BLaER1 (cell line): ENCODE results near the gene PLK2.

Source experiments
- H3K27ac ChIP-seq: shearing (Covaris generic); formaldehyde crosslinking; 2 replicates; pipeline ENCODE4 v1.8.1; 2022
- H3K27me3 ChIP-seq: shearing (Covaris generic); formaldehyde crosslinking; 2 replicates; pipeline ENCODE4 v1.8.1; 2022
- H3K36me3 ChIP-seq: shearing (Covaris generic); formaldehyde crosslinking; 2 replicates; pipeline ENCODE4 v1.8.1; 2022
- H3K4me1 ChIP-seq: shearing (Covaris generic); formaldehyde crosslinking; 2 replicates; pipeline ENCODE4 v1.8.1; 2022
- H3K4me2 ChIP-seq: shearing (Covaris generic); formaldehyde crosslinking; 2 replicates; pipeline ENCODE4 v1.8.1; 2022
- H3K4me3 ChIP-seq: shearing (Covaris generic); formaldehyde crosslinking; 2 replicates; pipeline ENCODE4 v1.8.1; 2022
- H3K9ac ChIP-seq: shearing (Covaris generic); formaldehyde crosslinking; 2 replicates; pipeline ENCODE4 v1.8.1; 2022
- H3K9me3 ChIP-seq: shearing (Covaris generic); formaldehyde crosslinking; 2 replicates; pipeline ENCODE4 v1.8.1; 2022
- H4K20me1 ChIP-seq: shearing (Covaris generic); formaldehyde crosslinking; 2 replicates; pipeline ENCODE4 v1.8.1; 2022
- Cebpa-rat ChIP-seq: shearing (Covaris generic); IDR thresholded peaks from 2 replicates; pipeline ENCODE4 v1.8.1; 2022

PLK2 gene

GRCh38 chr5:58498340-58498942 lies 38.6 kb upstream of the PLK2 start:
- Histone ChIP-seq H3K27ac (no peak overlapping the region), H3K4me2 (no peak overlapping the region), H3K9me3 (no peaks in the 10 kb centered on the region), H3K36me3 (no peaks in the 10 kb centered on the region), H4K20me1 (no peaks in the 10 kb centered on the region), H3K27me3 (no peaks in the 10 kb centered on the region), H3K4me3 (no peak overlapping the region), H3K4me1 (peaks cover 15% of the 10 kb centered on the region), H3K9ac (no peak overlapping the region)
- TF ChIP-seq Cebpa-rat: no peak

- Histone ChIP-seq H3K9ac (no peak overlapping the region), H3K27ac (no peak overlapping the region), H3K36me3 (no peaks in the 10 kb centered on the region), H3K27me3 (no peaks in the 10 kb centered on the region), H3K4me2 (no peak overlapping the region), H3K4me3 (no peak overlapping the region), H3K4me1 (peaks cover 15% of the 10 kb centered on the region), H4K20me1 (no peaks in the 10 kb centered on the region), H3K9me3 (no peaks in the 10 kb centered on the region)
- no peak for TF ChIP-seq Cebpa-rat
Observed at GRCh38 chr5:58497921-58498320, 38.0 kb upstream of the PLK2 start.

- H4K20me1 ChIP-seq: no peaks in the 10 kb centered on the region
- TF ChIP-seq Cebpa-rat: no peak
- H3K4me3 ChIP-seq: no peak overlapping the region
- peaks cover 15% of the 10 kb centered on the region for H3K4me1 ChIP-seq
- no peak overlapping the region for H3K9ac ChIP-seq
- no peaks in the 10 kb centered on the region for H3K36me3 ChIP-seq
- H3K27me3 ChIP-seq: no peaks in the 10 kb centered on the region
- H3K4me2 ChIP-seq: no peak overlapping the region
- H3K9me3 ChIP-seq: no peaks in the 10 kb centered on the region
- no peak overlapping the region for H3K27ac ChIP-seq
Observed at GRCh38 chr5:58497386-58497785, 37.5 kb upstream of the PLK2 start.

GRCh38 chr5:58496488-58496887 lies 36.6 kb upstream of the PLK2 start:
- no peak overlapping the region for H3K4me2 ChIP-seq
- peaks cover 16% of the 10 kb centered on the region for H3K4me1 ChIP-seq
- no peak for TF ChIP-seq Cebpa-rat
- H3K36me3 ChIP-seq: no peaks in the 10 kb centered on the region
- H3K27me3 ChIP-seq: no peaks in the 10 kb centered on the region
- no peak overlapping the region for H3K27ac ChIP-seq
- no peak overlapping the region for H3K4me3 ChIP-seq
- H3K9ac ChIP-seq: no peak overlapping the region
- H4K20me1 ChIP-seq: no peaks in the 10 kb centered on the region
- H3K9me3 ChIP-seq: no peaks in the 10 kb centered on the region

GRCh38 chr5:58493141-58493540 lies 33.3 kb upstream of the PLK2 start:
- no peak overlapping the region for H3K4me2 ChIP-seq
- no peaks in the 10 kb centered on the region for H3K36me3 ChIP-seq
- H3K9ac ChIP-seq: no peak overlapping the region
- no peaks in the 10 kb centered on the region for H3K27me3 ChIP-seq
- H4K20me1 ChIP-seq: no peaks in the 10 kb centered on the region
- H3K9me3 ChIP-seq: no peaks in the 10 kb centered on the region
- no peak overlapping the region for H3K27ac ChIP-seq
- H3K4me1 ChIP-seq: peaks cover 17% of the 10 kb centered on the region
- no peak overlapping the region for H3K4me3 ChIP-seq
- TF ChIP-seq Cebpa-rat: no peak

- H3K27me3 ChIP-seq: no peaks in the 10 kb centered on the region
- peak within 1 kb of the TSS; percentile 38 for H3K4me2 ChIP-seq
- H3K4me1 ChIP-seq: peaks cover 17% of the 10 kb centered on the region
- no peaks in the 10 kb centered on the region for H3K36me3 ChIP-seq
- H3K9ac ChIP-seq: no peak within 1 kb of the TSS
- no peak within 1 kb of the TSS for H3K4me3 ChIP-seq
- no peak within 1 kb of the TSS for H3K27ac ChIP-seq
- no peaks in the 10 kb centered on the region for H3K9me3 ChIP-seq
- H4K20me1 ChIP-seq: no peaks in the 10 kb centered on the region
- no peak for TF ChIP-seq Cebpa-rat
Observed at GRCh38 chr5:58491216-58491892, 31.5 kb upstream of the PLK2 start, which contains the start of gene GAPT. TSS of gene GAPT (plus strand) at chr5:58491435. CDS start at chr5:58494537, 3,102 bp downstream.

- no peak overlapping the region for H3K9ac ChIP-seq
- H3K9me3 ChIP-seq: no peaks in the 10 kb centered on the region
- H3K4me1 ChIP-seq: peaks cover 17% of the 10 kb centered on the region
- no peaks in the 10 kb centered on the region for H3K27me3 ChIP-seq
- H3K36me3 ChIP-seq: no peaks in the 10 kb centered on the region
- no peak overlapping the region for H3K4me3 ChIP-seq
- H3K27ac ChIP-seq: no peak overlapping the region
- no peak for TF ChIP-seq Cebpa-rat
- no peaks in the 10 kb centered on the region for H4K20me1 ChIP-seq
- peak overlapping the region; percentile 38 for H3K4me2 ChIP-seq
Observed at GRCh38 chr5:58490402-58491050, 30.6 kb upstream of the PLK2 start.

GRCh38 chr5:58486290-58486689 lies 26.4 kb upstream of the PLK2 start:
- peaks cover 8% of the 10 kb centered on the region for H3K9me3 ChIP-seq
- no peak for TF ChIP-seq Cebpa-rat

GRCh38 chr5:58484505-58484904 lies 24.6 kb upstream of the PLK2 start:
- Histone ChIP-seq H3K4me3 (no peak overlapping the region), H3K4me1 (peaks cover 9% of the 10 kb centered on the region; the same call in 1 of the 2 replicates), H3K27me3 (no peaks in the 10 kb centered on the region), H3K9ac (no peak overlapping the region), H3K9me3 (peaks cover 13% of the 10 kb centered on the region), H3K4me2 (no peak overlapping the region), H3K27ac (no peak overlapping the region), H3K36me3 (no peaks in the 10 kb centered on the region), H4K20me1 (no peaks in the 10 kb centered on the region)
- TF ChIP-seq Cebpa-rat: no peak

More at GRCh38 chr5:58486290-58486689, 26.4 kb upstream of the PLK2 start:
- Histone ChIP-seq H4K20me1 (no peaks in the 10 kb centered on the region), H3K27me3 (no peaks in the 10 kb centered on the region), H3K9ac (no peak overlapping the region), H3K4me3 (no peak overlapping the region), H3K4me2 (no peak overlapping the region), H3K4me1 (peaks cover 23% of the 10 kb centered on the region), H3K36me3 (no peaks in the 10 kb centered on the region), H3K27ac (no peak overlapping the region)

- Histone ChIP-seq H3K36me3 (no peaks in the 10 kb centered on the region), H3K4me2 (no peak overlapping the region), H3K9ac (no peak overlapping the region), H3K27ac (no peak overlapping the region), H3K9me3 (peaks cover 13% of the 10 kb centered on the region), H4K20me1 (no peaks in the 10 kb centered on the region), H3K27me3 (no peaks in the 10 kb centered on the region), H3K4me3 (no peak overlapping the region), H3K4me1 (peaks cover 9% of the 10 kb centered on the region; the same call in 1 of the 2 replicates)
- no peak for TF ChIP-seq Cebpa-rat
Observed at GRCh38 chr5:58482536-58482935, 22.6 kb upstream of the PLK2 start.
